ENCODE results near the gene TADA2B. TPM values are rescaled to one million over a fixed set of nuclear protein-coding genes. Genes with fewer than 3 reads are reported as not detected.
"Not testable (repeated sequence)": the region's sequence is repeated elsewhere in the genome, so short reads cannot be mapped to it uniquely, and the experiment has no call there.

The TADA2B gene
- total RNA-seq, 1 donor from 2014 or later, result 10.2 TPM

GRCh38 chr4:7078025-7078424 lies 34.9 kb downstream of the TADA2B start:
- no peak for DNase-seq (ENCODE audit: low read depth, low spot score)

GRCh38 chr4:7079483-7079882 lies 36.3 kb downstream of the TADA2B start:
- not testable (repeated sequence) for DNase-seq (ENCODE audit: low read depth, low spot score)

- DNase-seq (ENCODE audit: low read depth, low spot score), result not testable (repeated sequence)
Observed at GRCh38 chr4:7079909-7080308, 36.7 kb downstream of the TADA2B start.

- DNase-seq (ENCODE audit: low read depth, low spot score), result no peak
Observed at GRCh38 chr4:7083597-7084563, 40.7 kb downstream of the TADA2B start.

GRCh38 chr4:7084564-7084961 lies 41.4 kb downstream of the TADA2B start:
- DNase-seq (ENCODE audit: low read depth, low spot score), result not testable (repeated sequence)

GRCh38 chr4:7086384-7086783 lies 43.2 kb downstream of the TADA2B start:
- no peak for DNase-seq (ENCODE audit: low read depth, low spot score)

GRCh38 chr4:7087036-7087435 lies 43.9 kb downstream of the TADA2B start:
- DNase-seq (ENCODE audit: low read depth, low spot score), result no peak

GRCh38 chr4:7089213-7089986 lies 46.2 kb downstream of the TADA2B start:
- DNase-seq (ENCODE audit: low read depth, low spot score), result no peak

GRCh38 chr4:7092026-7092425 lies 48.9 kb downstream of the TADA2B start:
- DNase-seq (ENCODE audit: low read depth, low spot score), result no peak

GRCh38 chr4:7094916-7095315 lies 51.7 kb downstream of the TADA2B start:
- DNase-seq (ENCODE audit: low read depth, low spot score), result no peak

GRCh38 chr4:7095611-7096155 lies 52.5 kb downstream of the TADA2B start:
- no peak for DNase-seq (ENCODE audit: low read depth, low spot score)

- no peak for DNase-seq (ENCODE audit: low read depth, low spot score)
Observed at GRCh38 chr4:7096236-7096635, 53.1 kb downstream of the TADA2B start.

- DNase-seq (ENCODE audit: low read depth, low spot score), result no peak
Observed at GRCh38 chr4:7101692-7102515, 58.7 kb downstream of the TADA2B start.

GRCh38 chr4:7102516-7102909 lies 59.3 kb downstream of the TADA2B start:
- DNase-seq (ENCODE audit: low read depth, low spot score), result not testable (repeated sequence)

- no peak for DNase-seq (ENCODE audit: low read depth, low spot score)
Observed at GRCh38 chr4:7103031-7103606, 59.9 kb downstream of the TADA2B start.

GRCh38 chr4:7103607-7104365 lies 60.6 kb downstream of the TADA2B start:
- no peak for DNase-seq (ENCODE audit: low read depth, low spot score)

- no peak for DNase-seq (ENCODE audit: low read depth, low spot score)
Observed at GRCh38 chr4:7104366-7105031, 61.3 kb downstream of the TADA2B start.

- DNase-seq (ENCODE audit: low read depth, low spot score), result no peak
Observed at GRCh38 chr4:7105276-7105675, 62.1 kb downstream of the TADA2B start.

GRCh38 chr4:7107166-7107905 lies 64.2 kb downstream of the TADA2B start:
- no peak for DNase-seq (ENCODE audit: low read depth, low spot score)
